ENCODE results near the gene PRR36.
"Not testable (repeated sequence)": the region's sequence is repeated elsewhere in the genome, so short reads cannot be mapped to it uniquely, and the experiment has no call there.

The PRR36 gene

GRCh38 chr19:7874076-7874896 is at the start of gene PRR36:
Gene PRR36 (minus strand): TSS chr19:7874390. CDS start chr19:7873689, 701 bp downstream.
- peak; percentile 47 for DNase-seq

DNA sequence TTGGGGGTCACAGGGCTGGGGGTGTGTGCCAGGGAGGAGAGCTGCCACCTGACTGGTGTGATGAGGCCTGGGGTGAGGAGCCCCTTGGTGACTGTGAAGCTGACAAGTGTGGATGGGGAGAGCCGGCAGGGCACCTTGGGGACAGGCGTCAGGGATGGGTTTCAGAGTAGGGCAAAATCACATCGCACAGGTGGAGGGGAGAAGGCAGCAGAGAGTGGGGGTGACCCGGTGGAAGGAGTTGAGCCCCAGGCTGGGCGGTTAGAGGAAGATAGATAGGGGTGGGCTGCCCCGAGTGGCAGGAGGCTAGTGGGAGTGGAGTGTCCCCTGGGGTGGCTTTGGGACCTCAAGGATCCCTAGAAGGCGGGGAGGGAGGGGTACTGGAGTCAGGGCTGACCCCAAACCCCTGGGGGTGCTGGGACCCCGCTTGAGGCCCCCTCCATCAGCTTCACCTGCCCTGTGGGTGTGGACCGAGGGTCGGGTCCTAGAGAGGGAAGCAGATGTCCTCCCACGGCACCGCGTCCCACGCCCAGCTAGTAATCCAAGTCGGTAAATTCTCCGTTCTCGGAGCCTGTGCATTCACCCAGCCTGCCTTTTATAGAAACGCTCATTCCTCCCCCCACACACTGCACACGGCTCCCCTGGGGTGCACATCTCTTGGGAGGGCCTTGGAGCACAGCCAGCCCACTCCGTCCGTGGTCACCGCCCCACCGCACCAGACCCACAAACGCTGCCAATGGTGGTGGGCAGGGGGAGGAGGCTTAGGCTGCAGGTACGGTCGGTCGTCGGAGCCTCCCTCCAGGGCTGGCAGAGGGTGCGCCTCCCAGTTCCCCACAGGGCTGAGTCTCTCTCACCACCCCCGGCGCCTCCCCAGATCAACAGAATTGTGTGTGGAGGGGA is 49.4 kb upstream of the PRR36 start:
- no peak for DNase-seq

GRCh38 chr19:7922836-7923195 is 48.6 kb upstream of the PRR36 start:
- DNase-seq = no peak

DNA sequence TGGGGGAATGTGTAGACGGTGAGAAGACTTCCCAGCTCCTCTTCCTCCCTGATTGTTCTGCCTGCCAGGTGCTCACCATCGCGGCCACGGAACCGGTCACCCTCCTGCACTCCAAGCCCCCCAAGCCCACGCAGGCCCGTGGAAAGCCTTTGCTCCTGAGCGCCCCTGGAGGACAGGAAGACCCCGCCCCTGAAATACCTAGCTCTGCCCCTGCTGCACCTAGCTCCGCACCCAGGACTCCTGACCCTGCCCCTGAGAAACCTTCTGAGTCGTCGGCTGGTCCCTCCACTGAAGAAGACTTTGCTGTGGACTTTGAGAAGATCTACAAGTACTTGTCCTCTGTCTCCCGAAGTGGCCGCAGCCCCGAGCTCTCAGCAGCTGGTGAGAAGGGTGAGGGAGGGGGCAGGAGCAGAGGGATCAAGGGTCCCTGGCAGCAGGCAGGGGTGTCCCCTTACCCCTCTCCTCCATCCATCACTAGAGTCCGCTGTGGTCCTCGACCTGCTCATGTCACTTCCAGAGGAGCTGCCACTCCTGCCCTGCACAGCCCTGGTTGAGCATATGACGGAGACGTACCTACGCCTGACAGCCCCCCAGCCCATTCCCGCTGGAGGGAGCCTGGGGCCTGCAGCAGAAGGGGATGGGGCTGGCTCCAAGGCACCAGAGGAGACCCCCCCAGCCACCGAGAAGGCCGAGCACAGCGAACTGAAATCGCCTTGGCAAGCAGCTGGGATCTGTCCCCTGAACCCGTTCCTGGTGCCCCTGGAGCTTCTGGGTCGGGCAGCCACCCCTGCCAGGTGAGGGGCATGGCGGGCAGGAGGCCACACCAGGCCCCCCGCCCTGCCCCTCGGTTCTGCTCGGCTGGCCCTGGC is 48.0 kb upstream of the PRR36 start:
- DNase-seq = no peak

DNA sequence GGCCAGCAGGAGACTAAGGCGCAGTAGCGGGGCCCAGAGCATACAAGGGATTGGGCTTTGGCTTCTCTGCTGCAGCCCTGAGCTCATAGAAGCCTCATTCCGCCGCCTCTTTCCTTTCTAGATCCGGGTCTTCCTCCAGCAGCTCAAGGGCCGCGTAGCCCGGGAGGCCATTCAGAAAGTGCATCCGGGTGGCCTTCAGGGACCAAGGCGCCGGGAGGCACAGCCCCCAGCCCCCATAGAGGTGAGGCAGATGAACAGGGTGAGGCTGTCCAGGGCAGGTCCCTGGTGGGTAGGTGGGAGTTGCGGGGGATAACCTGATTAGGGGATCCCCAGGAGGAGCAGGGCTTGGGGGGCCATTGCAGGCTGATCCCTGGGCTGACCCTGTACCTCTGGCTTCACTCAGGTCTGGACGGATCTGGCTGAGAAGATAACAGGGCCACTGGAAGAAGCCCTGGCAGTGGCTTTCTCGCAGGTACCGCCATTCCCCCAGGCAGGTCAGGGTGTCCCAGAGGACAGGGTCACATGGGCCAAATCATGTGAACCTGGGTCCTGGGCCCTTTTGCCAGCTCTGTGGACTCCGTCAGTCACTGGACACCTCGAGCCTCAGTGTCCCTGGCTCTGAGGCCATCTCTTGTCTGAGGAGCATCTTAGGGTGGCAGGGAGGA is 47.2 kb upstream of the PRR36 start:
- no peak for DNase-seq

GRCh38 chr19:7920519-7921301 is 46.5 kb upstream of the PRR36 start:
- DNase-seq = peak; percentile 100

- DNase-seq = peak; percentile 97
Observed at GRCh38 chr19:7919610-7920518, 45.7 kb upstream of the PRR36 start, which contains the start of gene SNAPC2. Gene SNAPC2 (plus strand): TSS chr19:7920338. CDS start chr19:7920367, 29 bp downstream.

- no peak for DNase-seq
Observed at GRCh38 chr19:7918615-7919421, 44.6 kb upstream of the PRR36 start.

- DNase-seq = not testable (repeated sequence)
Observed at GRCh38 chr19:7918062-7918614, 43.9 kb upstream of the PRR36 start.

GRCh38 chr19:7917267-7918061 is 43.3 kb upstream of the PRR36 start:
- peak; percentile 83 for DNase-seq

DNA sequence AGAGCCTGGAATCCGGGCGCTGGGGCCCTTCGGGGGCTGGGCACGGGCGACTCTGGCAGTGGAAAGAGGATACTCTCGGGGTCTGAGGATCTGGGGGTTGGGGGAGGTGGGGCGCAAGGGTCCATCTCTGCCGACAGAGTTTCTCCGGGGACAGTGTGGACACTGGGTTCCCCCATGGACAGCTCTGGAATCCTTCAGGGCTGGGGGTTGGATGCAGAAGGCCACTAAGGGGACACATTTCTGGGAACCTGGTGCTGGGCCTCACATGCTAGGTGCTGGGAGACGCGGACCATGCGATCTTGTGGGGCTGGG is 42.7 kb upstream of the PRR36 start:
- DNase-seq = no peak

DNA sequence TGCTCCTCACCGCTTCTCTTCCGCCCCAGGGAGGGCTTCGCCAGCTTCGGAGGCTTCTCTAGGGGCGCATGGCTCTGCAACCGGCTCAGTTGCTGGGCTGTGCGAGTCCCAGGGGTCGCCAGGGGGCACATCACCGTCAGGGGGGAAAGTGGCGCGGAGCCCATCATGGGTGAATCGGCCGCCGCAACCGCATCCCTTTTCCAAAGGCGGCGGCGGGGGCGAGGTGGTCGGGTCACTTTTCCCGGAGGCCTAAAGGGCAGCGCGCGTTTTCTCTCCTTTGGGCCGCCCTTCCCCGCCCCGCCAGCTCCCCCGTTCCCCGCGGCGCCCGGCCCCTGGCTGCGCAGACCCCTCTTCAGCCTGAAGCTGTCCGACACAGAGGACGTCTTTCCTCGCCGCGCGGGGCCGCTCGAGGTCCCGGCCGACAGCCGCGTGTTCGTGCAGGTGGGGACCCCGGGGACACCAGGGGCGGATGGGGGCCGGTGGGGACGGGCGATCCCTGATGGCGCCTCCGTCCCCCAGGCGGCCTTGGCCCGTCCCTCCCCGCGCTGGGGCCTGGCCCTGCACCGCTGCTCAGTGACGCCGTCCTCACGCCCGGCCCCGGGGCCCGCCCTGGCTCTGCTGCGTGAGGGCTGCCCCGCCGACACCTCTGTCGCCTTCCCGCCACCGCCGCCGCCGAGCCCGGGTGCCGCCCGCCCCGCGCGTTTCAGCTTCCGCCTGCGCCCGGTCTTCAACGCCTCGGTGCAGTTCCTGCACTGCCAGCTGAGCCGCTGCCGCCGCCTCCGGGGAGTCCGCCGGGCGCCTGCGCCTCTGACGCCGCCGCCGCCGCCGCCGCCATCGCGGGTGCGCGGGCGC is 42.1 kb upstream of the PRR36 start:
- peak; percentile 57 for DNase-seq

- no peak for DNase-seq
Observed at GRCh38 chr19:7915250-7916102, 41.3 kb upstream of the PRR36 start.

- DNase-seq = no peak
Observed at GRCh38 chr19:7914598-7915045, 40.4 kb upstream of the PRR36 start, which contains the start of gene TGFBR3L. Gene TGFBR3L (plus strand): TSS chr19:7914830.

GRCh38 chr19:7914099-7914498 is 39.9 kb upstream of the PRR36 start:
- no peak for DNase-seq

DNA sequence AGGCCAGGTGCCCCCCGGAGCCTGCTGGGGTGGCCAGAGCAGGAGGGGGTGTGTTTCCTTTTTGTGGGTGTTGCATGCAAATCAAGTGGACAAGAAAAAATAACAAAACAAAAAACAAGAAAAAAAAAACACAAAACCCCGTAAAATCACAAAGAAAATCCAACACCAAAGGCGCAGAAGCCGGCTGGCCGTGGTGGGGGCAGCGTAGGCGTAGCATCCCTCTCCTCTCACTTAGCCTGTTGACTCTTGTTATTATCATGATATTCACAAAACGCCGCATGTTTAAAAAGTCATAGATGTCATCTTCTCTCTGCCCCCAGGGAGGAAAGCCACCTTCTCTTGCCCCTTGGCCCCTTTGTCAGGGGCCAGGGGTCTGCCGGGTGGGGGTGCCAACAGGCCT is 39.5 kb upstream of the PRR36 start:
- DNase-seq = no peak
